ENCODE measurements around the gene HNRNPH3. TPM values are rescaled to one million over a fixed set of nuclear protein-coding genes. Genes with fewer than 3 reads are reported as not detected.
A peak's percentile ranks its signal among the peaks of the same experiment; 100 is the strongest.

HNRNPH3 gene
- total and polyA plus RNA-seq, 10 donors: 43.2 to 142 (median 101) TPM

DNA sequence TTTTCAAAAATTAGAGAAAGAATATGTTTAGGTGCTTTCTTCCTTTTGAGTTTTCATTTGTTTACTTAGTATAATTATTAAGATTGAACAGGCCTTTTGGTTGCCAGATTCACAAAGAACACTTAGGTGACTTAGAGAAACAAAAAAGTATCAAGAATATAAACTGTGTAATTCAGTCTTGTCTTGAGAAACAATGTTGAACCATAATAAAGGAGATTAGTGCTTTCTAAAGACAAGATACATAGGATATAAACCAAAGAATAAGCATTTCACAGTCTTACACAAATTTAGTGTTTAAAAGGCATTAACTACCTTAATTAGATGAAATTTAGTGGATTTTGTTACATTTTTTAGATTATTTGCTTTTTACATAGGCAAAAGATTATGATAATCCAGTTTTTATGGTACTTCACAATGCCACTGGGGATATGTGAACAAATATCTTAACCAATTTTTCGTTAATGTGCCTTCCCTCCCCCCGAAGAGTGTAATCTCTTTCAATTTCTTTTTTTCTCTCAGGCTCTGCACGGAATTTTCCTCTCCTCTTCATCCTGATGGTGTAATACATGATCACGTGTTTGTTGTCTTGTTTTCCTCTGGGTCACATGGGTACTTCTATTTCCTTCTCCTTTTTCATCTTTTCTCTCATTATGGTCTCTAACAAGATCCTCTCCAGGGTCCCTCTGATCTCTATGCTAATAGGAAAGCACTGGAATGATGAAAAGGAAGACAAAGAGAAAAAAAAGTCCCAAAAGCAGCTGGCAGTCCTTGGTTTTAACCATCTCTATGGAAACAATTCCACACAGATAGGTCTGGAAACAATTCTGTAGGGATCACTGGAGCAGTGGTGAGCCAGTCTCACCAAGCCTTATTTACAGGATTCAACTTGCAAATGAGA lies 3.7 kb upstream of the HNRNPH3 start:
- Histone ChIP-seq H3K4me3 (peak overlapping the region in 2 of 8 donors; percentile 6 to 46), H3K4me1 (peaks cover 0 to 41% (median 23%) of the 10 kb centered on the region in 6 donors), H3K27ac (peak overlapping the region; percentile 16 to 99 (median 80))

DNA sequence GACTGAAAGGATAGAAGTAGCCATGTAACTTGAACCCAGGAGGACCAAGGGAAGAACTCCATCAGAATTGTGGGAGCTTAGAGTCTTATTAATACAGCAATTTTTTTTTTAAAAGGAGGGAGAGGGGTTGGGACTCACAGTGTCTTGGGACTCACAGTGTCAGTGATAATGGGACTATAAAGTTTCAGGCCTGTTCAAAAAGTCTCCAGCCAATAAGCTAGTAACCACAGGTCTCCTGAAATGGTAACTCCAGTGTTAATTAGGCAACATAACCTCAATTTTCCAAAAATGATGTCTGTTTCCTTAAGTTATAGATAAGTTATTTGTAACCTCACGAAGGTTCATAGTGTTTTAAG lies 2.4 kb upstream of the HNRNPH3 start:
- peaks cover 6 to 54% (median 33%) of the 10 kb centered on the region in 6 donors for H3K4me1 ChIP-seq
- TF ChIP-seq, protein P1, sequence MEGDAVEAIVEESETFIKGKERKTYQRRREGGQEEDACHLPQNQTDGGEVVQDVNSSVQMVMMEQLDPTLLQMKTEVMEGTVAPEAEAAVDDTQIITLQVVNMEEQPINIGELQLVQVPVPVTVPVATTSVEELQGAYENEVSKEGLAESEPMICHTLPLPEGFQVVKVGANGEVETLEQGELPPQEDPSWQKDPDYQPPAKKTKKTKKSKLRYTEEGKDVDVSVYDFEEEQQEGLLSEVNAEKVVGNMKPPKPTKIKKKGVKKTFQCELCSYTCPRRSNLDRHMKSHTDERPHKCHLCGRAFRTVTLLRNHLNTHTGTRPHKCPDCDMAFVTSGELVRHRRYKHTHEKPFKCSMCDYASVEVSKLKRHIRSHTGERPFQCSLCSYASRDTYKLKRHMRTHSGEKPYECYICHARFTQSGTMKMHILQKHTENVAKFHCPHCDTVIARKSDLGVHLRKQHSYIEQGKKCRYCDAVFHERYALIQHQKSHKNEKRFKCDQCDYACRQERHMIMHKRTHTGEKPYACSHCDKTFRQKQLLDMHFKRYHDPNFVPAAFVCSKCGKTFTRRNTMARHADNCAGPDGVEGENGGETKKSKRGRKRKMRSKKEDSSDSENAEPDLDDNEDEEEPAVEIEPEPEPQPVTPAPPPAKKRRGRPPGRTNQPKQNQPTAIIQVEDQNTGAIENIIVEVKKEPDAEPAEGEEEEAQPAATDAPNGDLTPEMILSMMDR (IDR thresholded peaks at IDR 0.05 in 8 of 11, conservative IDR thresholded peaks at IDR 0.05 in 3 of 11): no peak
- TF ChIP-seq POLR2AphosphoS5 (IDR thresholded peaks at IDR 0.05) (no peak), POLR2A (IDR thresholded peaks at IDR 0.05) (no peak)
- H3K27ac ChIP-seq: peak overlapping the region in 5 of 8 donors; percentile 76 to 99 (median 99)
- H3K9me3 ChIP-seq: no peaks in the 10 kb centered on the region
- intact Hi-C loops (cut with DNase I; ENCODE audit: low total_unique reads): no loop called here
- DNase-seq: no peak
- H3K36me3 ChIP-seq: no peaks in the 10 kb centered on the region
- no peak overlapping the region for H3K4me3 ChIP-seq
- 76 to 94% (median 91%) methylated on average over 1 of the region's 1 CpG for WGBS, 5 donors
- no peaks in the 10 kb centered on the region for H3K27me3 ChIP-seq (replicated peaks in 1 of 7)

More for the DNA sequence above, 3.7 kb upstream of the HNRNPH3 start:
- TF ChIP-seq, protein P1 (IDR thresholded peaks at IDR 0.05 in 8 of 11, conservative IDR thresholded peaks at IDR 0.05 in 3 of 11): no peak
- TF ChIP-seq POLR2A (IDR thresholded peaks at IDR 0.05) (peak in 1 of 3 donors; percentile 3), POLR2AphosphoS5 (IDR thresholded peaks at IDR 0.05) (no peak)
- DNase-seq: no peak
- Histone ChIP-seq H3K27me3 (replicated peaks in 1 of 7) (no peaks in the 10 kb centered on the region), H3K36me3 (no peaks in the 10 kb centered on the region), H3K9me3 (no peaks in the 10 kb centered on the region)
- WGBS, 5 donors: 8 to 20% (median 13%) methylated on average over 4 of the region's 4 CpGs
- intact Hi-C loops (cut with DNase I; ENCODE audit: low total_unique reads): no loop called here

DNA sequence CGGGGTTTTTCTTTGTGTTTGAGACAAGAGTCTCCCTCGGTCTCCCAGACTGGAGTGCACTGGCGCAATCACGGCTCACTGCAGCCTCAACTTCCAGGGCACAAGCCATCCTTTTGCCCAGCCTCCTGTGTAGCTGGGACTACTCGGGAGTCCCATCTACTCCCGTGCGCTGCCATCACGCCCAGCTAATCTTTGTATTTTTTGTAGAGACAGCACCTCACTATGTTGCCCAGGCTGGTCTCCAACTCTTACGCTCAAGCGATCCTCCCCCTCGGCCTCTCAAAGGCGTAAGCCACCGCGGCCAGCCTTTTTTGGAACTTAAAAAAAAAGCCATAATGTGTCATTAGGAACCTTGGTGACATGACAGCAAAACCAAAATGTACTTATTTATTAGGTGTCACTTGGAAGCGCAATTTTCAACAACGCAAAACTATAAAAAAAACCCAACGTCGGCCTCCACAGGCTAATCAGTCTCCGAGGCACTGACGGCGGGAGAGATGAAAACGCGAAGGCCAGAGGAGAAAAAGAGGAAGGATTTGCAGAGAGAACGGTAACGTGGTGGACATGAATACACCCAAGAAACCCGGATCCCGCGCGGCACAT lies 911 bp upstream of the HNRNPH3 start:
- no peaks in the 10 kb centered on the region for H3K9me3 ChIP-seq
- H3K27me3 ChIP-seq (replicated peaks in 1 of 7): no peaks in the 10 kb centered on the region
- intact Hi-C loops (cut with DNase I; ENCODE audit: low total_unique reads): no loop called here
- 26 to 33% (median 32%) methylated on average over 29 of the region's 29 CpGs for WGBS, 5 donors
- peak overlapping the region; percentile 99 to 100 (median 99) for H3K27ac ChIP-seq
- H3K36me3 ChIP-seq: peaks cover 0 to 1% (median 0%) of the 10 kb centered on the region in 6 donors
- H3K4me3 ChIP-seq: peak overlapping the region; percentile 55 to 92 (median 78)
- peaks cover 21 to 69% (median 47%) of the 10 kb centered on the region in 6 donors for H3K4me1 ChIP-seq
- TF ChIP-seq POLR2A (IDR thresholded peaks at IDR 0.05): no peak
- no peak for TF ChIP-seq POLR2AphosphoS5 (IDR thresholded peaks at IDR 0.05)
- TF ChIP-seq, protein P1 (IDR thresholded peaks at IDR 0.05 in 8 of 11, conservative IDR thresholded peaks at IDR 0.05 in 3 of 11): no peak
- DNase-seq: peak; percentile 81

All from spleen (tissue), 11 donors.